Neural cell (in vitro differentiated cells): Measurements from ENCODE around the gene EHHADH. TPM values are rescaled to one million over a fixed set of nuclear protein-coding genes. Genes with fewer than 3 reads are reported as not detected.

Source experiments
- H2AFZ ChIP-seq: fragments of 200-600, 300-800 bp; sonication (generic), shearing (Covaris generic); 2 replicates; pipeline ENCODE4 v1.6.0; 2014; ENCODE audit warnings: low read depth, mild to moderate bottlenecking, antibody characterized with exemption, low read length, moderate library complexity
- H3F3A ChIP-seq: fragments of 200-600 bp; shearing (Covaris generic); 2 replicates; pipeline ENCODE4 v1.6.1; 2016; ENCODE audit warnings: mild to moderate bottlenecking, moderate library complexity, mixed read lengths, antibody characterized with exemption, low read length; ENCODE audit not compliant: insufficient read depth, poor library complexity, severe bottlenecking
- H3K27ac ChIP-seq: fragments of 200-600, 300-800 bp; sonication (generic), shearing (Covaris generic); 2 replicates; pipeline ENCODE4 v1.5.1; 2014; ENCODE audit warnings: mild to moderate bottlenecking, low read length, moderate library complexity
- H3K27me3 ChIP-seq: fragments of 300-800, 200-600 bp; sonication (generic), shearing (Covaris generic); 2 replicates; pipeline ENCODE4 v1.6.0; 2014; ENCODE audit warnings: mild to moderate bottlenecking, low read depth, low read length, moderate library complexity; ENCODE audit not compliant: insufficient read depth
- H3K36me3 ChIP-seq: fragments of 300-800, 200-600 bp; sonication (generic), shearing (Covaris generic); 2 replicates; pipeline ENCODE4 v1.5.1; 2014; ENCODE audit warnings: mild to moderate bottlenecking, antibody characterized with exemption, low read length, moderate library complexity; ENCODE audit not compliant: insufficient read depth
- H3K4me2 ChIP-seq: fragments of 300-800, 200-600 bp; sonication (generic), shearing (Covaris generic); 2 replicates; pipeline ENCODE4 v1.6.0; 2014; ENCODE audit warnings: mild to moderate bottlenecking, low read length
- H3K4me3 ChIP-seq: fragments of 300-800, 200-600 bp; sonication (generic), shearing (Covaris generic); 2 replicates; pipeline ENCODE4 v1.5.1; 2014; ENCODE audit warnings: mild to moderate bottlenecking, low read length, moderate library complexity
- H3K79me2 ChIP-seq: fragments of 200-600 bp; shearing (Covaris generic); replicated peaks from 2 replicates; pipeline ENCODE4 v1.6.0; 2014; ENCODE audit warnings: mild to moderate bottlenecking, low read length, moderate library complexity; ENCODE audit not compliant: insufficient read depth
- H3K9ac ChIP-seq: fragments of 300-800, 200-600 bp; sonication (generic), shearing (Covaris generic); 2 replicates; pipeline ENCODE4 v1.6.1; 2016; ENCODE audit warnings: mild to moderate bottlenecking, low read length, mixed read lengths
- H3K9me2 ChIP-seq: fragments of 200-600 bp; shearing (Covaris generic); 2 replicates; pipeline ENCODE4 v1.6.1; 2016; ENCODE audit warnings: mild to moderate bottlenecking, low read length, mixed read lengths; ENCODE audit not compliant: insufficient read depth
- H3K9me3 ChIP-seq: fragments of 200-600, 300-800 bp; sonication (generic), shearing (Covaris generic); 2 replicates; pipeline ENCODE4 v1.6.1; 2016; ENCODE audit warnings: mild to moderate bottlenecking, mixed run types, low read length, moderate library complexity, mixed read lengths
- H4K20me1 ChIP-seq: fragments of 200-600 bp; shearing (Covaris generic); 2 replicates; pipeline ENCODE4 v1.6.1; 2016; ENCODE audit warnings: mild to moderate bottlenecking, mixed run types; ENCODE audit not compliant: insufficient read depth
- EP300 ChIP-seq: fragments of 450-650 bp; conservative IDR thresholded peaks from 2 replicates; pipeline ENCODE4 v1.6.1; 2014; ENCODE audit warnings: antibody characterized with exemption, mild to moderate bottlenecking, moderate library complexity; ENCODE audit not compliant: poor library complexity, severe bottlenecking
- EZH2 ChIP-seq: fragments of 200-600, 300-800 bp; shearing (Covaris generic), sonication (generic); IDR thresholded peaks from 2 replicates; pipeline ENCODE4 v1.6.1; 2014; ENCODE audit warnings: antibody characterized with exemption, low read length, borderline replicate concordance, mild to moderate bottlenecking; ENCODE audit not compliant: insufficient read depth, poor library complexity, severe bottlenecking
- MXI1 ChIP-seq: fragments of 450-650 bp; conservative IDR thresholded peaks from 2 replicates; pipeline ENCODE4 v1.6.1; 2014; ENCODE audit warnings: antibody characterized with exemption, mild to moderate bottlenecking; ENCODE audit not compliant: poor library complexity, severe bottlenecking
- POLR2AphosphoS5 ChIP-seq: IDR thresholded peaks from 2 replicates; pipeline ENCODE4 v1.6.1; 2012
- RAD21 ChIP-seq: fragments of 450-650 bp; conservative IDR thresholded peaks from 2 replicates; pipeline ENCODE4 v1.6.1; 2014; ENCODE audit warnings: antibody characterized with exemption, mild to moderate bottlenecking, moderate library complexity
- SMC3 ChIP-seq: fragments of 450-650 bp; conservative IDR thresholded peaks from 2 replicates; pipeline ENCODE4 v1.6.1; 2014; ENCODE audit warnings: antibody characterized with exemption, mild to moderate bottlenecking, moderate library complexity; ENCODE audit not compliant: poor library complexity
- TAF1 ChIP-seq: IDR thresholded peaks from 2 replicates; pipeline ENCODE4 v1.6.1; 2012; ENCODE audit warnings: low read depth
- polyA plus RNA-seq: library from polyadenylated mRNA; depleted of rRNA; stranded (reverse); fragments of >200 nt; gene quantifications from 2 replicates; pipeline ENCODE4 v1.2.3, GENCODE V29; 2014
- TF ChIP-seq, protein P1 (sequence below): IDR thresholded peaks from 2 replicates; pipeline ENCODE4 v1.6.1; 2012; ENCODE audit warnings: borderline replicate concordance
- TF ChIP-seq, protein P2 (sequence below): fragments of 450-650 bp; IDR thresholded peaks from 2 replicates; pipeline ENCODE4 v1.5.1; 2014; ENCODE audit warnings: antibody characterized with exemption, mild to moderate bottlenecking, moderate library complexity; ENCODE audit not compliant: poor library complexity, severe bottlenecking

The EHHADH gene
- polyA plus RNA-seq, 1 donor from 2014 or later = 2.0 TPM

DNA sequence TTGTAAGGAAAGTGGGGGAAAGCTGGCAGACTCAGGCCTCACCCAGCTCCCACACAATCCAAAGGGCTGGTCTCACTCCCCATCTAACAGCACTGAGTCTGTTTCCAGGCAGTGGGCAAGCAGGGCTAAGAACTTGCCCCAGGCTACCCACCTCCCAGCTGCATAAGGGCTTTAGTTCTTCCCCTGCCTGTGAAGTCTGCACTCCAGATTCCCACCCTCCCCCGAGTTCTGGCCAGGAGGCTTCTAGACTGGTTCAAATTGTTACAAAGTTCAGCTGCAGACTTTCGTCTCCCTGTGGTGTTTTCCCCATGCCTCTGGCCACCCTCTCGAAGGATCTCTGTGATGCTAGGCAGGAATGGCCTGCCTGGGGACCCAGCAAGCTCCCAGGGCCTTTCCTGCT is 11.2 kb downstream of the EHHADH start:
- H3K4me2 ChIP-seq = no peak overlapping the region
- H3F3A ChIP-seq = no peaks in the 10 kb centered on the region
- H3K9ac ChIP-seq = no peak overlapping the region
- no peaks in the 10 kb centered on the region for H3K27me3 ChIP-seq
- H3K36me3 ChIP-seq = no peaks in the 10 kb centered on the region
- H3K9me2 ChIP-seq = no peaks in the 10 kb centered on the region
- no peaks in the 10 kb centered on the region for H4K20me1 ChIP-seq
- H3K9me3 ChIP-seq = no peaks in the 10 kb centered on the region
- no peak overlapping the region for H3K4me3 ChIP-seq
- no peak overlapping the region for H2AFZ ChIP-seq
- TF ChIP-seq, protein P1, sequence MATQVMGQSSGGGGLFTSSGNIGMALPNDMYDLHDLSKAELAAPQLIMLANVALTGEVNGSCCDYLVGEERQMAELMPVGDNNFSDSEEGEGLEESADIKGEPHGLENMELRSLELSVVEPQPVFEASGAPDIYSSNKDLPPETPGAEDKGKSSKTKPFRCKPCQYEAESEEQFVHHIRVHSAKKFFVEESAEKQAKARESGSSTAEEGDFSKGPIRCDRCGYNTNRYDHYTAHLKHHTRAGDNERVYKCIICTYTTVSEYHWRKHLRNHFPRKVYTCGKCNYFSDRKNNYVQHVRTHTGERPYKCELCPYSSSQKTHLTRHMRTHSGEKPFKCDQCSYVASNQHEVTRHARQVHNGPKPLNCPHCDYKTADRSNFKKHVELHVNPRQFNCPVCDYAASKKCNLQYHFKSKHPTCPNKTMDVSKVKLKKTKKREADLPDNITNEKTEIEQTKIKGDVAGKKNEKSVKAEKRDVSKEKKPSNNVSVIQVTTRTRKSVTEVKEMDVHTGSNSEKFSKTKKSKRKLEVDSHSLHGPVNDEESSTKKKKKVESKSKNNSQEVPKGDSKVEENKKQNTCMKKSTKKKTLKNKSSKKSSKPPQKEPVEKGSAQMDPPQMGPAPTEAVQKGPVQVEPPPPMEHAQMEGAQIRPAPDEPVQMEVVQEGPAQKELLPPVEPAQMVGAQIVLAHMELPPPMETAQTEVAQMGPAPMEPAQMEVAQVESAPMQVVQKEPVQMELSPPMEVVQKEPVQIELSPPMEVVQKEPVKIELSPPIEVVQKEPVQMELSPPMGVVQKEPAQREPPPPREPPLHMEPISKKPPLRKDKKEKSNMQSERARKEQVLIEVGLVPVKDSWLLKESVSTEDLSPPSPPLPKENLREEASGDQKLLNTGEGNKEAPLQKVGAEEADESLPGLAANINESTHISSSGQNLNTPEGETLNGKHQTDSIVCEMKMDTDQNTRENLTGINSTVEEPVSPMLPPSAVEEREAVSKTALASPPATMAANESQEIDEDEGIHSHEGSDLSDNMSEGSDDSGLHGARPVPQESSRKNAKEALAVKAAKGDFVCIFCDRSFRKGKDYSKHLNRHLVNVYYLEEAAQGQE = no peak
- TF ChIP-seq EP300 (no peak), TAF1 (no peak), POLR2AphosphoS5 (no peak), SMC3 (no peak)
- H3K79me2 ChIP-seq = no peaks in the 10 kb centered on the region
- no peak overlapping the region for H3K27ac ChIP-seq

DNA sequence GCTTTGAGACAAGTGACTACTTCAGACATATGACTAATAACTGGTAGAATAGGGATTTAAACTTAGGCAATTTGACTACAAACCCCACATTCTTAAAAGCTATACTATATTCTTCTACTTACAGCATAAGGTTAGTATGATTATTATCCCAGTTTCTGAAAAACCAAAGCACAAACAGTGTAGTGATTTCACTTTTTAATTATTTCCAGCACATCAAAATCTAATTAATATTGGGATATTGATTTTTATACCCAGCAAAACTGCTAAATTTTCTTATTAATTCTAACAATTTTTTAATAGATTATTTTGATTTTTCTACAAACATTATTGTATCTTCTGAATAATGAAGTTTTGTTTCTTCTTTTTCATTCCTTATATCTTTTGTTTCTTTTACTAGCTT is 16.9 kb downstream of the EHHADH start:
- Histone ChIP-seq H3K4me3 (no peak overlapping the region), H3F3A (no peaks in the 10 kb centered on the region), H2AFZ (no peak overlapping the region), H3K9me3 (no peaks in the 10 kb centered on the region), H3K9ac (no peak overlapping the region), H3K79me2 (no peaks in the 10 kb centered on the region), H3K36me3 (no peaks in the 10 kb centered on the region), H3K4me2 (no peak overlapping the region), H3K9me2 (no peaks in the 10 kb centered on the region), H3K27me3 (no peaks in the 10 kb centered on the region), H4K20me1 (no peaks in the 10 kb centered on the region), H3K27ac (no peak overlapping the region)
- TF ChIP-seq MXI1 (no peak), RAD21 (no peak), EZH2 (no peak), EP300 (no peak), POLR2AphosphoS5 (no peak), SMC3 (no peak), TAF1 (no peak)
- TF ChIP-seq, protein P1 = no peak
- TF ChIP-seq, protein P2, sequence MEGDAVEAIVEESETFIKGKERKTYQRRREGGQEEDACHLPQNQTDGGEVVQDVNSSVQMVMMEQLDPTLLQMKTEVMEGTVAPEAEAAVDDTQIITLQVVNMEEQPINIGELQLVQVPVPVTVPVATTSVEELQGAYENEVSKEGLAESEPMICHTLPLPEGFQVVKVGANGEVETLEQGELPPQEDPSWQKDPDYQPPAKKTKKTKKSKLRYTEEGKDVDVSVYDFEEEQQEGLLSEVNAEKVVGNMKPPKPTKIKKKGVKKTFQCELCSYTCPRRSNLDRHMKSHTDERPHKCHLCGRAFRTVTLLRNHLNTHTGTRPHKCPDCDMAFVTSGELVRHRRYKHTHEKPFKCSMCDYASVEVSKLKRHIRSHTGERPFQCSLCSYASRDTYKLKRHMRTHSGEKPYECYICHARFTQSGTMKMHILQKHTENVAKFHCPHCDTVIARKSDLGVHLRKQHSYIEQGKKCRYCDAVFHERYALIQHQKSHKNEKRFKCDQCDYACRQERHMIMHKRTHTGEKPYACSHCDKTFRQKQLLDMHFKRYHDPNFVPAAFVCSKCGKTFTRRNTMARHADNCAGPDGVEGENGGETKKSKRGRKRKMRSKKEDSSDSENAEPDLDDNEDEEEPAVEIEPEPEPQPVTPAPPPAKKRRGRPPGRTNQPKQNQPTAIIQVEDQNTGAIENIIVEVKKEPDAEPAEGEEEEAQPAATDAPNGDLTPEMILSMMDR = no peak
